ENCODE results near the gene CIP2A.

The CIP2A gene

GRCh38 chr3:108605491-108605890 lies 16.3 kb upstream of the CIP2A start:
- no peaks in the 10 kb centered on the region for H3K4me1 ChIP-seq (ENCODE audit: low read length)
- H3F3A ChIP-seq (ENCODE audit: insufficient read depth, low read length) = no peaks in the 10 kb centered on the region
- TF ChIP-seq CTCF (IDR thresholded peaks at IDR 0.05; ENCODE audit: low read length) (no peak), EZH2phosphoT487 (IDR thresholded peaks at IDR 0.05; ENCODE audit: low read length) (no peak), EZH2 (optimal IDR thresholded peaks at IDR 0.05; ENCODE audit: low read depth, low read length) (no peak)
- H3K79me2 ChIP-seq (ENCODE audit: low read length) = no peaks in the 10 kb centered on the region
- no peaks in the 10 kb centered on the region for H3K9me3 ChIP-seq (replicated peaks; ENCODE audit: insufficient read depth, low read length)
- H2AFZ ChIP-seq (ENCODE audit: low read length) = no peak overlapping the region
- DNase-seq = no peak
- no peaks in the 10 kb centered on the region for H3K9me2 ChIP-seq (replicated peaks; ENCODE audit: insufficient read depth, low read length)
- no peaks in the 10 kb centered on the region for H3K27me3 ChIP-seq (replicated peaks; ENCODE audit: insufficient read depth, low read length)
- no peak overlapping the region for H3K27ac ChIP-seq (ENCODE audit: low read length)
- no peaks in the 10 kb centered on the region for H3K36me3 ChIP-seq (replicated peaks; ENCODE audit: insufficient read depth, low read length)
- H3K9ac ChIP-seq (ENCODE audit: low read length) = no peak overlapping the region
- no peaks in the 10 kb centered on the region for H4K20me1 ChIP-seq (ENCODE audit: insufficient read depth, low read length)
- no peak overlapping the region for H3K4me3 ChIP-seq (ENCODE audit: low read length)
- H3K4me2 ChIP-seq (ENCODE audit: low read depth, low read length) = no peak overlapping the region

- Histone ChIP-seq H3K9me2 (replicated peaks; ENCODE audit: insufficient read depth, low read length) (no peaks in the 10 kb centered on the region), H4K20me1 (ENCODE audit: insufficient read depth, low read length) (no peaks in the 10 kb centered on the region), H3K4me1 (ENCODE audit: low read length) (no peaks in the 10 kb centered on the region), H3K36me3 (replicated peaks; ENCODE audit: insufficient read depth, low read length) (no peaks in the 10 kb centered on the region), H2AFZ (ENCODE audit: low read length) (no peak overlapping the region), H3F3A (ENCODE audit: insufficient read depth, low read length) (no peaks in the 10 kb centered on the region), H3K79me2 (ENCODE audit: low read length) (no peaks in the 10 kb centered on the region), H3K4me3 (ENCODE audit: low read length) (no peak overlapping the region), H3K9me3 (replicated peaks; ENCODE audit: insufficient read depth, low read length) (no peaks in the 10 kb centered on the region), H3K27me3 (replicated peaks; ENCODE audit: insufficient read depth, low read length) (no peaks in the 10 kb centered on the region), H3K9ac (ENCODE audit: low read length) (no peak overlapping the region), H3K4me2 (ENCODE audit: low read depth, low read length) (no peak overlapping the region), H3K27ac (ENCODE audit: low read length) (no peak overlapping the region)
- DNase-seq = no peak
- no peak for TF ChIP-seq EZH2phosphoT487 (IDR thresholded peaks at IDR 0.05; ENCODE audit: low read length)
- no peak for TF ChIP-seq CTCF (IDR thresholded peaks at IDR 0.05; ENCODE audit: low read length)
- no peak for TF ChIP-seq EZH2 (optimal IDR thresholded peaks at IDR 0.05; ENCODE audit: low read depth, low read length)
Measured at GRCh38 chr3:108605028-108605427, 15.8 kb upstream of the CIP2A start.

- Histone ChIP-seq H3K4me2 (ENCODE audit: low read depth, low read length) (no peak overlapping the region), H3K9ac (ENCODE audit: low read length) (no peak overlapping the region), H3K9me3 (replicated peaks; ENCODE audit: insufficient read depth, low read length) (no peaks in the 10 kb centered on the region), H3K4me1 (ENCODE audit: low read length) (no peaks in the 10 kb centered on the region), H3K36me3 (replicated peaks; ENCODE audit: insufficient read depth, low read length) (no peaks in the 10 kb centered on the region), H2AFZ (ENCODE audit: low read length) (no peak overlapping the region), H3K9me2 (replicated peaks; ENCODE audit: insufficient read depth, low read length) (no peaks in the 10 kb centered on the region), H4K20me1 (ENCODE audit: insufficient read depth, low read length) (no peaks in the 10 kb centered on the region), H3K79me2 (ENCODE audit: low read length) (no peaks in the 10 kb centered on the region), H3K27me3 (replicated peaks; ENCODE audit: insufficient read depth, low read length) (no peaks in the 10 kb centered on the region), H3K27ac (ENCODE audit: low read length) (no peak overlapping the region), H3K4me3 (ENCODE audit: low read length) (no peak overlapping the region), H3F3A (ENCODE audit: insufficient read depth, low read length) (no peaks in the 10 kb centered on the region)
- DNase-seq = no peak
- TF ChIP-seq EZH2 (optimal IDR thresholded peaks at IDR 0.05; ENCODE audit: low read depth, low read length) = no peak
- TF ChIP-seq CTCF (IDR thresholded peaks at IDR 0.05; ENCODE audit: low read length) = no peak
- no peak for TF ChIP-seq EZH2phosphoT487 (IDR thresholded peaks at IDR 0.05; ENCODE audit: low read length)
Measured at GRCh38 chr3:108603691-108604090, 14.5 kb upstream of the CIP2A start.

All from MM.1S (cell line).